Measurements from ENCODE around the gene PTPRT. TPM values are rescaled to one million over a fixed set of nuclear protein-coding genes. Genes with fewer than 3 reads are reported as not detected.

PTPRT gene
- total RNA-seq, 1 donor from 2014 or later = not detected

GRCh38 chr20:42690842-42691437 is 498.8 kb downstream of the PTPRT start:
- Mint-ChIP-seq H3K4me3 (ENCODE audit: unreplicated experiment) (no peak overlapping the region), H3K27ac (ENCODE audit: unreplicated experiment) (no peak overlapping the region), H3K4me1 (ENCODE audit: low read depth) (no peaks in the 10 kb centered on the region), H3K36me3 (ENCODE audit: low read depth) (no peaks in the 10 kb centered on the region), H3K9me3 (ENCODE audit: low read depth) (peaks cover 36% of the 10 kb centered on the region), H3K27me3 (ENCODE audit: low read depth) (no peaks in the 10 kb centered on the region)
- TF ChIP-seq, protein P1, sequence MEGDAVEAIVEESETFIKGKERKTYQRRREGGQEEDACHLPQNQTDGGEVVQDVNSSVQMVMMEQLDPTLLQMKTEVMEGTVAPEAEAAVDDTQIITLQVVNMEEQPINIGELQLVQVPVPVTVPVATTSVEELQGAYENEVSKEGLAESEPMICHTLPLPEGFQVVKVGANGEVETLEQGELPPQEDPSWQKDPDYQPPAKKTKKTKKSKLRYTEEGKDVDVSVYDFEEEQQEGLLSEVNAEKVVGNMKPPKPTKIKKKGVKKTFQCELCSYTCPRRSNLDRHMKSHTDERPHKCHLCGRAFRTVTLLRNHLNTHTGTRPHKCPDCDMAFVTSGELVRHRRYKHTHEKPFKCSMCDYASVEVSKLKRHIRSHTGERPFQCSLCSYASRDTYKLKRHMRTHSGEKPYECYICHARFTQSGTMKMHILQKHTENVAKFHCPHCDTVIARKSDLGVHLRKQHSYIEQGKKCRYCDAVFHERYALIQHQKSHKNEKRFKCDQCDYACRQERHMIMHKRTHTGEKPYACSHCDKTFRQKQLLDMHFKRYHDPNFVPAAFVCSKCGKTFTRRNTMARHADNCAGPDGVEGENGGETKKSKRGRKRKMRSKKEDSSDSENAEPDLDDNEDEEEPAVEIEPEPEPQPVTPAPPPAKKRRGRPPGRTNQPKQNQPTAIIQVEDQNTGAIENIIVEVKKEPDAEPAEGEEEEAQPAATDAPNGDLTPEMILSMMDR (IDR thresholded peaks at IDR 0.05) = no peak
- no peak for DNase-seq (ENCODE audit: low spot score)

GRCh38 chr20:42688576-42688975 is 501.1 kb downstream of the PTPRT start:
- DNase-seq (ENCODE audit: low spot score) = no peak
- Mint-ChIP-seq H3K4me1 (ENCODE audit: low read depth) (no peaks in the 10 kb centered on the region), H3K9me3 (ENCODE audit: low read depth) (peaks cover 36% of the 10 kb centered on the region), H3K4me3 (ENCODE audit: unreplicated experiment) (no peak overlapping the region), H3K27ac (ENCODE audit: unreplicated experiment) (no peak overlapping the region), H3K27me3 (ENCODE audit: low read depth) (no peaks in the 10 kb centered on the region), H3K36me3 (ENCODE audit: low read depth) (no peaks in the 10 kb centered on the region)
- TF ChIP-seq, protein P1 (IDR thresholded peaks at IDR 0.05) = no peak

DNA sequence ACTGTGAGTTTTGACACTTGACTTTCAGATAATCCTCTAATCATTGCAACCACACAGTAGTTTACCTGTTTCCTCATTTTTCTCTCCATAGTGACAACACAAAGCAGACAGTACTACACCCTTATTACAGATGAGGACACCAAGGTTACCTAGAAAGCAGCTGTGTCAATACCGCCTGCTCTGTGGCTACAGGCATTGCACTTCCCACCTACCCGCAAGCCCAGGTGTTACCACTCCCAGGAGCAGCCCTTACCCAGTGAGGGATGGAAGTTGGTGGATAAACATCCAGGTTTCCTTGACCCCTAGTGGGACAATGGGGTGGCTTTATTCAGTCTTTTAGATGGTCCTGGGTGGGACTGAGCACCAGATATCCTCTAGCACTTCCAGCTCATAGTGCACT is 503.6 kb downstream of the PTPRT start:
- Mint-ChIP-seq H3K27me3 (ENCODE audit: low read depth) (no peaks in the 10 kb centered on the region), H3K4me1 (ENCODE audit: low read depth) (no peaks in the 10 kb centered on the region), H3K9me3 (ENCODE audit: low read depth) (peaks cover 22% of the 10 kb centered on the region), H3K36me3 (ENCODE audit: low read depth) (no peaks in the 10 kb centered on the region), H3K27ac (ENCODE audit: unreplicated experiment) (no peak overlapping the region), H3K4me3 (ENCODE audit: unreplicated experiment) (no peak overlapping the region)
- TF ChIP-seq, protein P1 (IDR thresholded peaks at IDR 0.05) = no peak
- DNase-seq (ENCODE audit: low spot score) = no peak

- TF ChIP-seq, protein P1 (IDR thresholded peaks at IDR 0.05) = no peak
- no peaks in the 10 kb centered on the region for H3K36me3 Mint-ChIP-seq (ENCODE audit: low read depth)
- H3K27me3 Mint-ChIP-seq (ENCODE audit: low read depth) = no peaks in the 10 kb centered on the region
- no peak overlapping the region for H3K27ac Mint-ChIP-seq (ENCODE audit: unreplicated experiment)
- no peak overlapping the region for H3K4me3 Mint-ChIP-seq (ENCODE audit: unreplicated experiment)
- no peak for DNase-seq (ENCODE audit: low spot score)
- no peaks in the 10 kb centered on the region for H3K4me1 Mint-ChIP-seq (ENCODE audit: low read depth)
- peaks cover 18% of the 10 kb centered on the region for H3K9me3 Mint-ChIP-seq (ENCODE audit: low read depth)
Observed at GRCh38 chr20:42678895-42679294, 510.8 kb downstream of the PTPRT start.

DNA sequence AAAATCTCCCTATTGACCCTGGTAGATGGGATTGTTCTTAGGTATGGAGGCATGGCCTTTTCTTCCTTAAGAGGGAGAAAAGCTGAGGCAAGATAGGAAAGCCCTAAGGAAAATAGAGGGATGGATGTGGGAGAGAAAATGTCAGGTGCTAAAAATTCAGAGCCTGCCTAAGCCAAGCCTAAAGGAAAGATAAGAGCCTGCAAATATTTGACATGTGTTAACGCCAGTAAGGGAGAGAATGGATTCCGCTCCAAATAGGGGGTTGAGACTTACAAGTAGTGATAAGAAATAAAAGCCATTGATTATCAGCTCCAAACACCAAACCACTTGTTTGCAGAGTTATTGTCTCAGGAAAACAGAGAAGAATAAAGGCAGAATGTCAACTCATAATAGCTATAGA is 533.6 kb downstream of the PTPRT start:
- Mint-ChIP-seq H3K36me3 (ENCODE audit: low read depth) (no peaks in the 10 kb centered on the region), H3K4me1 (ENCODE audit: low read depth) (no peaks in the 10 kb centered on the region), H3K27ac (ENCODE audit: unreplicated experiment) (no peak overlapping the region), H3K4me3 (ENCODE audit: unreplicated experiment) (no peak overlapping the region), H3K9me3 (ENCODE audit: low read depth) (peaks cover 18% of the 10 kb centered on the region), H3K27me3 (ENCODE audit: low read depth) (no peaks in the 10 kb centered on the region)
- DNase-seq (ENCODE audit: low spot score) = no peak
- TF ChIP-seq, protein P1 (IDR thresholded peaks at IDR 0.05) = no peak

All from chondrocyte (in vitro differentiated cells).